Putamen (tissue), 1 donor: Measurements from ENCODE around the gene TSSC4.

ENCODE experiments used
- DNase-seq: peaks from one replicate; pipeline ENCODE4 v3.0.0-alpha.2; 2016; ENCODE audit warnings: low spot score

Gene TSSC4

DNA sequence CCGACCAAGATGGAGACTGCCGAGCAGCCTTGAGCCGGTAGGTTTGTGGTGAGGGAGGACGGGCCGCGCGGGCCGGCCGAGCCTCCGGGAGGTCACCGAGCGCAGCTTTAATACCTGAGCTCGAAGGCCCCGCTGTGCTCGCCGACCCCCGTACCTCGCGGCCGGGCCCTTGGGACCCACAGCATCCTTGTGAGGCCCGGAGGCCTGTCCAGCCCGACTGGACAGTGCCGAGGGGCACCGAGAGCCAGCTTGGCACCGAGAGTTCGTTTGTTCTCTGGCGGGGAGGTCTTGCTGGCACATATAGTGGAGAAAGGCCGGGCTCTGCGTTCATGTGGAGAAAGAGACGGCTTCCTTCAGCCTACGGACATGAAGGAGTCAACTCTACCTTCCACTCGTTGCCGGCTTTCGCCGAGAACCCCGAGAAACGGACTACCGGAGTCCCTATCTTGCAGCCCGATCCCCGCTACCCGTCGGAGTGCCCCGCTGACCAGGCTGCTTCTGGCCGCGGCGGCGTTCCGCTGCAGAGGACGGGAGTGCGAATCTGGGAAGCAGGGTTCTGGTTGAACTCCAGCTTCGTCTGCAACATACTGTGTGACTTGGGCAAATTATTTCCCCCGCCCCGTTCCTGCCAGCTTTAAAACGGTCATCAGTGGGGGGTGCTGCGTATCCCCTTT is 349 bp downstream of the TSSC4 start:
- no peak for DNase-seq

- no peak for DNase-seq
Observed at GRCh38 chr11:2401436-2401984, 960 bp downstream of the TSSC4 start.

DNA sequence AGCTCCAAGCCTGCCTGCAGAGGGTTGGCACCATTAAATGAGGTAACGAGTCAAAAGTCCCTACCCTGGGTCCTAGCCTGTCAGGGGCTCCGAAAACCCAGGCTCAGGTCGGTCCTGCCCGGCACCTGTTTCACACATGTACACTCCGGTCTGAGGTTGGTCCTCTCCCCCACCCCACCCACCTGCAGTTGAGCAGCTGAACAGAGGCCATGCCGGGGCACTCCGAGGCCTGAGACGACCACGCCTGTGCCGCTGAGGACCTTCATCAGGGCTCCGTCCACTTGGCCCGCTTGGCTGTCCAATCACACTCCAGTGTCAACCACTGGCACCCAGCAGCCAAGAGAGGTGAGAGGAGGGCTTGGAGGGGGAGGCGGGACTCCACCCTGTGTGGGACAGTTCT is 1.6 kb downstream of the TSSC4 start:
- DNase-seq, result no peak

DNA sequence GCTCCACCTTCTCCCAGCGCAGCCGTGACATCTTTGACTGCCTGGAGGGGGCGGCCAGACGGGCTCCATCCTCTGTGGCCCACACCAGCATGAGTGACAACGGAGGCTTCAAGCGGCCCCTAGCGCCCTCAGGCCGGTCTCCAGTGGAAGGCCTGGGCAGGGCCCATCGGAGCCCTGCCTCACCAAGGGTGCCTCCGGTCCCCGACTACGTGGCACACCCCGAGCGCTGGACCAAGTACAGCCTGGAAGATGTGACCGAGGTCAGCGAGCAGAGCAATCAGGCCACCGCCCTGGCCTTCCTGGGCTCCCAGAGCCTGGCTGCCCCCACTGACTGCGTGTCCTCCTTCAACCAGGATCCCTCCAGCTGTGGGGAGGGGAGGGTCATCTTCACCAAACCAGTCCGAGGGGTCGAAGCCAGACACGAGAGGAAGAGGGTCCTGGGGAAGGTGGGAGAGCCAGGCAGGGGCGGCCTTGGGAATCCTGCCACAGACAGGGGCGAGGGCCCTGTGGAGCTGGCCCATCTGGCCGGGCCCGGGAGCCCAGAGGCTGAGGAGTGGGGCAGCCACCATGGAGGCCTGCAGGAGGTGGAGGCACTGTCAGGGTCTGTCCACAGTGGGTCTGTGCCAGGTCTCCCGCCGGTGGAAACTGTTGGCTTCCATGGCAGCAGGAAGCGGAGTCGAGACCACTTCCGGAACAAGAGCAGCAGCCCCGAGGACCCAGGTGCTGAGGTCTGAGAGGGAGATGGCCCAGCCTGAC is 2.5 kb downstream of the TSSC4 start:
- no peak for DNase-seq

DNA sequence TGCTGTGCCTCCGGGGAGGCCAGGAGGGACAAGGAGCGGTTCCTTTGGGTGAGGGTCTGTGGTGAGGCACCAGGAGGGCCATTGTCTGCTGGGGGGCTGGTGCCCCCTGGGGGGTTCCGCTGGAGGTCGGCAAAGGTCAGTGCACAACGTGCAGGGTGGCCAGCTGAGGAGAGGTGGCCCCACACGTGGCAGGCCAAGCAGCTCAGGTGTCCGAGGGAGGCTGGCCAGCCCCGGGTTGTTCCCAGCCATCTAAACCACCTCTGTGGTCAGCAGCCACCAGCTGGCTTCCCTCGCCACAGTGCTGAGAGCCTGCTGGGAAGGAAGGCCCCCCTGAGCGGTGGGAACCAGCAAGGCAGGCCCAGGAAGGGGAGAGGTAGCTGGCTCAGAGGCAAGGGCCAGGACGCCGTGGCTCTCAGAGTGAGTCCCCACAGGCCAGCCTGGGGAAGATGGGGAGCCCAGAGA is 4.2 kb downstream of the TSSC4 start:
- DNase-seq, result no peak

GRCh38 chr11:2406451-2406850 is 5.9 kb downstream of the TSSC4 start:
- DNase-seq, result no peak

GRCh38 chr11:2406878-2407410 is 6.4 kb downstream of the TSSC4 start:
- DNase-seq, result no peak

DNA sequence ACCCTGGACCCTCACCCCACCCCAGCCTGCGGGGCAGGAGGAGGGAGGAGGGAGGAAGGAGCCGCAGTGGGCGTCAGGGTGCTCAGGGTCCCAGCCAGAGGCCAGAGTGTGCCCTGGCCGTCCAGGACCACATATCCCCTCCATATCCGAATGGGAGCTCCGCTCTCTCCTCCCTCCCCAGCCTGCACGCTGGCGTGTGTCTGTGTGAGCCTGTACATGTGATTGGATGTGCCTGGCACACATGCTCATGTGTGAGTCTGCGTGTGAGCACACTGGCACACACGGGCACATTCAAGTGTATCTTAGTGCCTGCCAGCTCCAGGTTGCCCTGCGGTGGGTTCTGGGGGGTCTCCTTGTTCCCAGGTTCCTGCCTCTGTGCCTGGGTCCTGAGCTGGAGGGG is 8.1 kb downstream of the TSSC4 start:
- no peak for DNase-seq

GRCh38 chr11:2409126-2409525 is 8.6 kb downstream of the TSSC4 start:
- no peak for DNase-seq

GRCh38 chr11:2409611-2410468 is 9.3 kb downstream of the TSSC4 start:
- no peak for DNase-seq

- no peak for DNase-seq
Observed at GRCh38 chr11:2410616-2411015, 10.1 kb downstream of the TSSC4 start.

DNA sequence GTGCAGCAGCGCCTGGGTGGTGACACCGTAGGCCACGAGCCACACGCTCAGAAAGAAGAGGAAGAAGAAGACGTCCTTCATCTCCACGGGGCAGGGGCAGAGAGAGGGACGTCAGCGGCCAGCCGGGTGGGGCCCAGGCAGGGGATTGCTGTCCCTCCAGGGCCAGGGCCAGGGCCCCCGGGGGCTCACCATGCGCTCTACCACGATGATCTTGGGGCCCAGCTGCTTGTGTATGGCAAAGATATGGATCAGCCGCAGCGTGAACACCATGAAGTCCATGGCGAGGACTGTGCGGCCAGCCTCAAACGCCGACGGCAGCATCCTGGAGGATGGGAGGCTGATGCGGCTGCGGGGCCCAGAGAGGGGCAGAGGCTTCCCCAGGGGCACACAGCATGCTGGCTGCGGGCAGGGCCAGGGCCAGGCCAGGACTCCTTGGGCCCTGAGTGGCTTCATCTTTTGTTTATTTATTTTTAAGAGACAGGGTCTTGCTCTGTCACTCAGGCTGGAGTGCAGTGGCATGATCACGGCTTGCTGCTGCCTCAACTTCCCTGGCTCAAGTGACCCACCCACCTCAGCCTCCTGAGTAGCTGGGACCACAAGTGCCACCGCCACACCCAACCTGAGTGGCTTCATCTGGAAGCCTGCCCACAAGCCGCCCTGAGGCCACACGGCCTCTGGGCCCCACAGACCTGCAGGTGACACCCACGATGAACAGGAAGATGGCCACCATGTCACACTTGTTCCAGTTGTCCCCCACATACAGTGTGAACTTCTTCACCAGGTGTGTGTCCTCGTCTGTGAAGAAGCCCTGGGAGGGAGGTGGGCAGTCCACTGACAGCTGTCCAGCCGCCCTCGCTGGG is 11.1 kb downstream of the TSSC4 start:
- DNase-seq, result no peak

DNA sequence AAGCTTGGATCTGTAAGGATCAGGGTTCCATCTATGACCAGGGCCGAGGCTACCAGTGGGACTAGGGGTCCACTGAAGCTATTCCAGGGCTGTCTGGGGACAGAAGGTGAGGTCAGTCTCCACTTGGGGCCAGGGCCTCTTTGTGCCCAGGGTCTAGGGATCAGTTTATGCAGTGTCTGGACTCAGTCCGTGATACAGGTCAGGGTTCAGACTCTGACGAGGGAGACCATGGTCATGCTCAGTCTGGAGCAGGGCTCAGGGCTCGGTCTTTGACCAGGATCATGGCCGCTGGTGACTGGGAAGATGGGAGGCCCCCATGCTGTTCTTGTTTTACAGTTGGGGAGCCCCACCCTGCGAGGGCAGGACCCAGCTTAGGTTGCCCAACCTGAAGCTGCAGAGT is 11.8 kb downstream of the TSSC4 start:
- DNase-seq, result no peak

DNA sequence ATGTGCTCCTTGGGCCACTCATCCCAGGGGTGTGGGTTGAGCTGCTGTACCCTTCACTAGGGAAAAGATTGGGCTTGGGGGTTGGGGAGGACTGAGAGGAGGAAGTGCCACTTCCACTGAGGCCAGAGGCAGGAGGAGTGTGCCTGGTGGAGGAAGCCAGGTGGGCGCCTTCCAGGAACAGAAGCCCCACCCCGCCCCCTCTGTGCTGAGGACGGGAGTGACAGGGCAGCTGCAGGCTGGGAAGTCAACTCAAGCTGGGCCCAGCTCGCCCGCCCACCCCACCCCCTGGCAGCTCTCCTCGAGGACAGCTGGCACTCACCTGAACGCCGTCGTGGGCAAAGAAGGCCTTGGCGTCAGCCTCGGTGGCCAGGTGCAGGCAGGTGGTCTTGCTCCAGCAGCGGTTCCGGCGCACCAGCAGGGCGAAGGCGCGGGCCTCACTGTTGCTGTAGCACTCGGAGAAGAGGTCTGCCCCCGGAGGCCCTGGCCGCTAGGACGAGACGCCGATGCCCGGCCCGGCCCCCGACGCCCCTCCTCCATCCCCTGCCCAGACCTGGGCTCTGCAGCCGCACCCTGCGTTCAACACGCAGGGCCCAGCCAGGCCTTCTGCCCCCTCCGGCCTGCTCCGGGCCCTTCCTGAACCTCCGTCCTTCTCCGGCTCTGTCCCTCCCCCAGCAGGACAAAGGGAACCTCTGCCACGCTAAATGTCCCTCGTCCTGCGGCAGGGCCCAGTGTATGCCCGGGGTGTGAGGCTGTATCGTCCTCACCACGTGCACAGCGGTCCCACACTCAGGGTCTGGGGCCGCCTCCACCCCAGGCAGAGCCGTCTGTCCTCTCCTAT is 13.4 kb downstream of the TSSC4 start:
- DNase-seq, result no peak

DNA sequence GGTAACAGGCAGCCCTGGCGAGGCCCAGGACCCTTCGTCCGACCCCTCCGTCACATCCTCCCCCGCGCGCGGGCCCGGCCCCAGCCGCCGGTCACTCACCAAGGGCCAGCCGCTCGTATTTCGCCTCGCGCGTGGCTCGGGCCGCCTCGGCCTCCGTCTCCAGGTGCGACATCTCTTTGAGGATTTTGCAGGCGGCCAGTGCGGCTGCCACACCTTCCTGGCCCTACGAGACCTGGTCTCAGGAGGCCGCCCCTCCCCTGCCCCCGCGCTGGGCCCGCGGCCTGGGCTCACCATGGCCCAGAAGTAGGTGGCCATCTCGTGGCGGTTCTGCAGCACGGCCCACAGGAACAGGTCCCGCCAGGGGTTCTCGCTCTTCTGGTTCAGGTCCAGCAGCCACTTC is 14.1 kb downstream of the TSSC4 start:
- DNase-seq, result no peak

DNA sequence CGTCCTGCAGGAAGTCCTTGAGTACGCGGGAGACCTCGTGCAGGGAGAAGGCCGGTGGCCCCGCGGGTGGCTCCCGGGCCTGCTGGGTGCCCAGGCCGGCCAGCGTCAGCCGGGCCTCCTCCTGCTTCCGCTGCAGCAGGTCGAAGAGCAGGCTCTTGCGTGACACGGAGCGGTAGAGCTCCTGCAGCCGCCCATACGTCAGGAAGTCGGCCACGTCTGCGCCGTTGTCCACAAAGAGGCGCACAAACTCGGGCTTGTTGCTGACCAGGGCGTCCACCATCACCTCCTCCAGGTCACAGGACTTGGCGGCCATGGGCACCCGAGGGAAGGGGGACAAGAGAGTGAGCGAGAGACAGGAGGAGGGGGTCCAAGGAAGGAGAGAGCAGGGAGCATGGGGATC is 14.6 kb downstream of the TSSC4 start:
- DNase-seq, result no peak

- DNase-seq, result no peak
Observed at GRCh38 chr11:2415601-2416380, 15.2 kb downstream of the TSSC4 start.

DNA sequence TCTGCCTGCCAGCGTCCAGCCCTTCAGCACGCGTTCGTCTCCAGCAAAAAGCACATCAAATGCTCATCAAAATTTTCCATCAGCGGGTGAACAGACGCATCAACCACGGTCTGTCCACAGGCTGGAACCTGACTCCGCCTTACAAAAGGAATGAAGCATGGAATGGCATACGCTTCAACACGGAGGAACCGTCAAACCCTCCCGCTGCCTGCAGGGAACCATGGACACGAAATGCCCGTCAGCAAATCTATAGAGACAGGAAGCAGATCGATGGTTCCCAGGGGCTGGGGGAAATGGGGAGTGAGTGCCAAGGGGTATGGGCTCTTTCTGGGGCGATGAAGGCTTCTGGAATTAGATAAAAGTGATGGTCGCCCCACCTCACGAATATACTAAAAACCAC is 16.2 kb downstream of the TSSC4 start:
- DNase-seq, result no peak

- no peak for DNase-seq
Observed at GRCh38 chr11:2417856-2418692, 17.5 kb downstream of the TSSC4 start.
